Gastrocnemius medialis (tissue), 4 donors: ENCODE data around the gene ERI3.
"Not testable (repeated sequence)": the region's sequence is repeated elsewhere in the genome, so short reads cannot be mapped to it uniquely, and the experiment has no call there.

Experiments
- CTCF ChIP-seq, 5 experiments: fragments of 450-650 bp in 3 of 5; fragments of 200-600 bp in 2 of 5; sonication (generic) in 2 of 5; IDR thresholded peaks in 4 of 5; conservative IDR thresholded peaks in 1 of 5; 1 replicate in 4 of 5; 2 replicates in 1 of 5; pipeline ENCODE4 v1.5.1; 2016 to 2019; ENCODE audit warnings: antibody characterized with exemption in 5 of 5, mild to moderate bottlenecking in 3 of 5, moderate library complexity in 3 of 5
- POLR2A ChIP-seq, 2 donors: fragments of 450-650 bp; IDR thresholded peaks; one replicate each; pipeline ENCODE4 v1.6.1; 2017; ENCODE audit warnings: antibody characterized with exemption in 2 of 2, mild to moderate bottlenecking in 2 of 2, moderate library complexity in 2 of 2

GRCh38 chr1:44206545-44206944, 148.5 kb downstream of the ERI3 start:
- not testable (repeated sequence) for TF ChIP-seq CTCF (IDR thresholded peaks at IDR 0.05 in 4 of 5, conservative IDR thresholded peaks at IDR 0.05 in 1 of 5); POLR2A (IDR thresholded peaks at IDR 0.05)
